ENCODE results near the gene KCNG2.

- TF ChIP-seq CTCF (IDR thresholded peaks at IDR 0.05) (no peak), POLR2AphosphoS5 (IDR thresholded peaks at IDR 0.05) (no peak)
These were observed 136.0 kb downstream of the KCNG2 start for GRCh38 chr18:79933765-79934164.
